AG04450 (cell line): ENCODE results near the gene WDPCP. TPM values are rescaled to one million over a fixed set of nuclear protein-coding genes. Genes with fewer than 3 reads are reported as not detected.

Experiments used
- CTCF ChIA-PET: fragments of 300-600, 350-600 bp; formaldehyde crosslinking; extraction: SDS; loops from one replicate; lab custom pipeline; 2022; ENCODE audit warnings: antibody characterized with exemption, inconsistent platforms; lab: Charles Lee
- POLR2A ChIA-PET: fragments of 350-600 bp; formaldehyde crosslinking; extraction: SDS; loops from one replicate; lab custom pipeline; 2021; ENCODE audit warnings: antibody characterized with exemption, inconsistent platforms; lab: Yijun Ruan, JAX
- DNase-seq: peaks from one replicate; pipeline ENCODE4 v3.0.0-alpha.2; 2011; ENCODE audit warnings: low read depth, low spot score
- H3K27ac ChIP-seq: one replicate; pipeline ENCODE4 v1.5.1; 2012; ENCODE audit warnings: low read depth, low read length, control low read depth
- H3K27me3 ChIP-seq: one replicate; pipeline ENCODE4 v1.6.0; 2012; ENCODE audit warnings: low read length; ENCODE audit not compliant: control insufficient read depth, insufficient read depth
- H3K4me3 ChIP-seq: 2 replicates; pipeline ENCODE4 v1.5.1; 2011; ENCODE audit warnings: mild to moderate bottlenecking, low read depth, low read length, control low read depth
- H3K9me3 ChIP-seq: 2 replicates; pipeline ENCODE4 v1.5.1; 2012; ENCODE audit warnings: low read length; ENCODE audit not compliant: control insufficient read depth, insufficient read depth
- polyA plus RNA-seq: library from polyadenylated mRNA; depleted of rRNA; stranded (reverse); fragments of >200 nt; gene quantifications from 2 replicates; pipeline ENCODE4 v1.2.3, GENCODE V29; 2011
- TF ChIP-seq, protein P1 (sequence below): IDR thresholded peaks from 2 replicates; pipeline ENCODE4 v1.5.1; 2011; ENCODE audit warnings: low read depth, low read length, control low read depth, inconsistent platforms

Gene WDPCP
- polyA plus RNA-seq, 1 experiment = 4.7 TPM

DNA sequence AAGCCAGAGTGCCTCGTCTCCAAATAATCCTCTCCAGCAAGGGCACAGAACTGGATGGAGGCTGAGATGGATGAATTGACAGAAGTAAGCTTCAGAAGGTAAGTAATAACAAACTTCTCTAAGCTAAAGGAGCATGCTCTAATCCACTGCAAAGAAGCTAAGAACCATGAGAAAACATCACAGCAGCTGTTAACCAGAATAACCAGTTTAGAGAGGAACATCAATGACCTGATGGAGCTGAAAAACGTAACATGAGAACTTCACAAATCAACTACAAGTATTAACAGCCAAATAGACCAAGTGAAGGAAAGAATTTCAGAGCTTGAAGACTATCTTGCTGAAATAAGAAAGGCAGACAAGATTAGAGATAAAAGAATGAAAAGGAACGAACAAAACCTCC, 32.3 kb downstream of the WDPCP start:
- H3K4me3 ChIP-seq = no peak overlapping the region
- ChIA-PET POLR2A (no interaction called here), CTCF (no interaction called here)
- H3K27ac ChIP-seq = no peak overlapping the region
- DNase-seq = no peak
- TF ChIP-seq, protein P1, sequence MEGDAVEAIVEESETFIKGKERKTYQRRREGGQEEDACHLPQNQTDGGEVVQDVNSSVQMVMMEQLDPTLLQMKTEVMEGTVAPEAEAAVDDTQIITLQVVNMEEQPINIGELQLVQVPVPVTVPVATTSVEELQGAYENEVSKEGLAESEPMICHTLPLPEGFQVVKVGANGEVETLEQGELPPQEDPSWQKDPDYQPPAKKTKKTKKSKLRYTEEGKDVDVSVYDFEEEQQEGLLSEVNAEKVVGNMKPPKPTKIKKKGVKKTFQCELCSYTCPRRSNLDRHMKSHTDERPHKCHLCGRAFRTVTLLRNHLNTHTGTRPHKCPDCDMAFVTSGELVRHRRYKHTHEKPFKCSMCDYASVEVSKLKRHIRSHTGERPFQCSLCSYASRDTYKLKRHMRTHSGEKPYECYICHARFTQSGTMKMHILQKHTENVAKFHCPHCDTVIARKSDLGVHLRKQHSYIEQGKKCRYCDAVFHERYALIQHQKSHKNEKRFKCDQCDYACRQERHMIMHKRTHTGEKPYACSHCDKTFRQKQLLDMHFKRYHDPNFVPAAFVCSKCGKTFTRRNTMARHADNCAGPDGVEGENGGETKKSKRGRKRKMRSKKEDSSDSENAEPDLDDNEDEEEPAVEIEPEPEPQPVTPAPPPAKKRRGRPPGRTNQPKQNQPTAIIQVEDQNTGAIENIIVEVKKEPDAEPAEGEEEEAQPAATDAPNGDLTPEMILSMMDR = no peak
- H3K27me3 ChIP-seq = no peaks in the 10 kb centered on the region
- H3K9me3 ChIP-seq = no peaks in the 10 kb centered on the region; the same call in 1 of the 2 replicates

DNA sequence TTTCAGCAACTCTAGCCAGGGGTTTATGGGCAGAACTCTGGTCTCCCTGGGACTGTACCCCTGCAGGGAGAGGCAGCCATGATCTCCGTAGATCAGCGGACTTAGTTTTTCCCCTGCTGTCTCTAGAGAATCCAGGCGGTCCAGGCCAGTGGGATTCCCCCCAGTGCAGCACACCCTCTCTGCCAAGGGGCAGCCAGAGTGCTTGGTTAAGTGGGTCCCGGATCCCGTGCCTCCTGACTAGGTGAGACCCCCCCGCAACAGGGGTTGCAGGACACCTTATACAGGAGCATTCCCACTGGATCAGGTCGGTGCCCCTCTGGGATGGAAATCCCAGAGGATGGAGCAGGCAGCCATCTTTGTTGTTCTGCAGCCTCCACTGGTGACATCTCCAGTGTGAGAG, 33.0 kb downstream of the WDPCP start:
- H3K27me3 ChIP-seq = no peaks in the 10 kb centered on the region
- POLR2A ChIA-PET = no interaction called here
- no peak overlapping the region for H3K4me3 ChIP-seq
- TF ChIP-seq, protein P1 = no peak
- DNase-seq = no peak
- no peaks in the 10 kb centered on the region; the same call in 1 of the 2 replicates for H3K9me3 ChIP-seq
- no peak overlapping the region for H3K27ac ChIP-seq
- CTCF ChIA-PET = no interaction called here

DNA sequence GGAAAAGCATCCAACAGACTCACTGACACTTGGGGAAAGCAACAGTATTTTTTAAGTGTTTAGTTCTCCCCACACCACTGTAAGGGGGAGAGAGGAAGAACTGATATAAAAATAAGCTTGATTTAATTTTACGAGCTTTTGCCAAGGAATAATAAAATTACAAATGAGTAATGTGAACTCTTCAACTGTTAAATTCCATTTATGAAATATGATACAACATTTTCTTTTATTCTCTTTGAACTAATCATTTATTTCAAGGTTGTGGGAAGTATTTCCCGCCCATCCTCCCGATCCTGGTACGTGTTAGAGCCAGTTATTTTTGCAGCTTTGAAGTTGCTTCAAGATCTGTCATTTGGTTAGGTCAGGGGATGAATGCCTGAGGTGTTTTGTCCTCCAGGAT, 35.2 kb downstream of the WDPCP start:
- Histone ChIP-seq H3K27ac (no peak overlapping the region), H3K9me3 (no peaks in the 10 kb centered on the region; the same call in 1 of the 2 replicates), H3K27me3 (no peaks in the 10 kb centered on the region), H3K4me3 (no peak overlapping the region)
- ChIA-PET POLR2A (no interaction called here), CTCF (interaction anchor here (1.4 kb wide), 1 partner anchor 9 kb away, joined by 8 read pairs; no protein-coding TSS in a partner anchor)
- TF ChIP-seq, protein P1 = no peak
- DNase-seq = no peak

DNA sequence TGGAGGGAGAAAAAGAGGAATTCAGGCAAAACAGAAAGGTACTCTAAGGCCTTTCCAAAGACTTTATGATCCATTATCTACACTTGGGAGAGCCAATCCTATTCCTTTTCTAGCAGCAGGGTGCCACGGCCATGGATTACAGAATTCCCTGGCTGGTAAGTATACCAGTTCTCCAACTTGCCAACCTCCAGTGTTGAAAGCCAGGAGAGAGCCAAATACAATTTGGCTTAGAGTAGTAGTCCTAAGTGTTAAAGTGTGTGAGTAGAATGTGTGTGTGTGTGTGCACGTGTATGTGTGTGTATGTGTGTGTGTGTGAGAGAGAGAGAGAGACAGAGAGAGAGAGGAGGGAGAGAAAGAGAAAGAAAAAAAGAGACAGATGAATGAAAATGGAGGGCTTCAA, 43.3 kb downstream of the WDPCP start:
- H3K27me3 ChIP-seq = no peaks in the 10 kb centered on the region
- no peak overlapping the region for H3K4me3 ChIP-seq
- ChIA-PET CTCF (interaction anchor here (0.9 to 1.2 kb wide), 2 partner anchors 41 to 465 kb away, joined by 3 read pairs; no protein-coding TSS in a partner anchor), POLR2A (no interaction called here)
- TF ChIP-seq, protein P1 = no peak
- no peaks in the 10 kb centered on the region for H3K9me3 ChIP-seq
- no peak overlapping the region for H3K27ac ChIP-seq
- no peak for DNase-seq

DNA sequence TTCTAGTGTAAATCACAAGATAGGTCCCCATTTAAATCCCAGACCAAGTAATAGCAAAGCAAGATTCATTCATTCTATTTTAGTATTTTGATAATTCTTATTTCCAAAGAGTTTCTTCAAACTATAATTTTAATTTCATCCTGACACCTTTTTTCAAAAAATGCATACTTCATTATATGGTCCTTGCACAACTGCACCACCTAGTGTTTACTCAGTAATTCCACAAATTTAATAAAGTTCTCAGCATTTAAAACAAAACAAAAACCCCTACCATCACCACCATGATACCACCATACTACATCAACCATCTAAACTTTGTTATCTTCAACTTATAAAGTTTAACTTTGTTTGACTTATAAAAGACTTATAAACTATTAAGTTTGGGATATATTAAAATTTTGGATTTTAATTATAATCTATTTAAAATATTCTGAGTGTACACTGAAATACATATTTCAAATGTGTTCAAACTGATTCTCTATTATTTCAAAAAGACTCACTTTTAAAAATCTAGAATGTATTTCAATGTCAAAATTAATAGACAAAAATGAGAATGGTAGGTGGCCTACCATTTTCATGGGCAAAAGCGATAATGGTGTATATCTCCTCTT, 44.2 kb downstream of the WDPCP start:
- Histone ChIP-seq H3K27ac (no peak overlapping the region), H3K27me3 (no peaks in the 10 kb centered on the region), H3K9me3 (no peaks in the 10 kb centered on the region), H3K4me3 (no peak overlapping the region)
- CTCF ChIA-PET = interaction anchor here (0.5 to 1.3 kb wide), 7 partner anchors 9 to 757 kb away, joined by 3 to 8 read pairs (median 3); no protein-coding TSS in a partner anchor
- POLR2A ChIA-PET = no interaction called here
- no peak for DNase-seq
- TF ChIP-seq, protein P1 = peak; percentile 58
